Lower leg skin (tissue), 3 donors: ENCODE data around the gene MFNG.

Experiments
- CTCF ChIP-seq, 3 donors: fragments of 450-650 bp; IDR thresholded peaks; one replicate each; pipeline ENCODE4 v1.5.1; 2016; ENCODE audit warnings: antibody characterized with exemption in 3 of 3, mild to moderate bottlenecking in 3 of 3, moderate library complexity in 2 of 3
- POLR2A ChIP-seq, 2 donors: fragments of 450-650 bp; IDR thresholded peaks; one replicate each; pipeline ENCODE4 v1.6.1; 2016 to 2017; ENCODE audit warnings: antibody characterized with exemption in 2 of 2, mild to moderate bottlenecking in 1 of 2, moderate library complexity in 1 of 2

DNA sequence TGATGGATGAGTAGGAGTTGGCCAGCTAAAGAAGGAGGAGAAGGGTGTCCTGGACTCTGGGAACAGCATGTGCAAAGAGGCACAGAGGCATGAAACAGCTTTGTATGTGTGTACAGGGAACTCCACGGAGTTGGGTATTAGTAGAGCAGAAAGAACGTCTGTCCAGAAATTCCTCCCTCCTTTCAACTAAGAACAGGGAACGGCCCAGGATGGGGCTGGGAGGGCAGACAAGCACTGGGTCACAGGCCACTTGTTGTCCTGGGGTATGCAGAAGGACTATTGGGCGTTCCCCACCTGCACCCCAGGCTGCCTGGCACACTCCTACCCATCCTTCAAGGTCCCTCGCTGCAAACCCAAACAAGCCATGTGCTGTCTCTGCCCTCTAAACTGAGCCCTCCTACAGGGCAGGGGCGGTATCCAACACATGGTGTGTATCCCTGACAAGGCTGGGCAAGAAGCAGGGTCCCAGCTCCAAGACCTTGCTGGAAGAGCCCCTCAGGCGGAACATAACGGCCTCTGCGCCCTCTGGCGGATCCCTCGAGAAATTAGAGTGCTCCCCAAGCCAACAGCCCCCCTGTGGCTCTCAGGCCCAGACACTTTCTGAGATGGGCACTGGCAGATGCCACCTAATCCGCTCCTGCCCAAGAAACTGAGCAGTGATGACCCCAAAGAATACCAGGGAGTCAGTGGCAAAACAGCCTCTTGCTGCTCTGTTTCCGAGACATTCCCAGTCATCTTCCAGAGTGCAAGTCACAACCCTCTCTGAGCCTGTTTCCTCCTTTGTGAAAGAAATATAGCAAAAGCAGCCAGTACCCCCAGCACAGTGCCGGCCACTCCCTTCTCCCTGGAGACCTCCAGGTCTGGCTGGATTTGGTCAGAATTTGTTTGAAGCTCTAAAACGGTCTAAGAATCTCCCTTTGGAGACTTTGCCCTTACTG, 57.3 kb downstream of the MFNG start:
- TF ChIP-seq CTCF (IDR thresholded peaks at IDR 0.05) (no peak), POLR2A (IDR thresholded peaks at IDR 0.05) (no peak)
